Esophagus squamous epithelium (tissue), 4 donors: ENCODE results near the gene KRTAP24-1.

Source experiments
- CTCF ChIP-seq, 6 experiments: fragments of 450-650 bp in 4 of 6; fragments of 200-600 bp in 2 of 6; sonication (generic) in 2 of 6; IDR thresholded peaks; one replicate each; pipeline ENCODE4 v1.5.1; 2016 to 2019; ENCODE audit warnings: antibody characterized with exemption in 6 of 6, mild to moderate bottlenecking in 4 of 6, moderate library complexity in 4 of 6
- POLR2A ChIP-seq, 4 donors: fragments of 450-650 bp; IDR thresholded peaks; one replicate each; pipeline ENCODE4 v1.6.1; 2017; ENCODE audit warnings: antibody characterized with exemption in 4 of 4, mild to moderate bottlenecking in 4 of 4, moderate library complexity in 3 of 4

GRCh38 chr21:30271156-30271555 lies 11.6 kb downstream of the KRTAP24-1 start:
- no peak for TF ChIP-seq CTCF (IDR thresholded peaks at IDR 0.05)
- no peak for TF ChIP-seq POLR2A (IDR thresholded peaks at IDR 0.05)
